Tibial nerve (tissue), 3 donors: ENCODE results near the gene ZNF501.

Experiments
- POLR2A ChIP-seq, 2 donors: fragments of 450-650 bp; IDR thresholded peaks; one replicate each; pipeline ENCODE4 v1.6.1; 2017; ENCODE audit warnings: antibody characterized with exemption in 2 of 2, mild to moderate bottlenecking in 2 of 2, moderate library complexity in 2 of 2
- TF ChIP-seq, protein P1 (sequence below), 5 experiments: fragments of 200-600 bp in 3 of 5; fragments of 450-650 bp in 2 of 5; sonication (generic) in 3 of 5; IDR thresholded peaks; one replicate each; pipeline ENCODE4 v1.5.1; 2016 to 2019; ENCODE audit warnings: antibody characterized with exemption in 5 of 5, mild to moderate bottlenecking in 3 of 5, moderate library complexity in 2 of 5

DNA sequence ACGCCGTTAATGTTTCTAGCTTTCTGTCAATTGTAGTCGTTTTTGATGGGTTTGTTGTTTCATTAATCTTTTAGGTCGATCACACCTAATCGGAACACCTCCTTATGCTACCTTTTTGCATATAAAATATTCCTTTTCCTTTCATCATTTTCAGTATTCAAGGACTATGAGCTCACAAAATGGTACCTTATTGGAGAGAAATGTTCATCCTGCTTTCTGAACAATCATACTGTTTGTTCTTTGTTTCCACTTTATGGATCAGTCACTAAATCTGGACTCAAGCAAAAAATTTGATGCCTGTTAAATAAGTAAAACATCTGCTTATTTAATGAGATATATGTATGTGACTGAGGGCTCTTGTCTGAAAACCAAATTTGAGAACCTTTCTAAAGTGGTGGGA, 33.3 kb downstream of the ZNF501 start:
- TF ChIP-seq, protein P1, sequence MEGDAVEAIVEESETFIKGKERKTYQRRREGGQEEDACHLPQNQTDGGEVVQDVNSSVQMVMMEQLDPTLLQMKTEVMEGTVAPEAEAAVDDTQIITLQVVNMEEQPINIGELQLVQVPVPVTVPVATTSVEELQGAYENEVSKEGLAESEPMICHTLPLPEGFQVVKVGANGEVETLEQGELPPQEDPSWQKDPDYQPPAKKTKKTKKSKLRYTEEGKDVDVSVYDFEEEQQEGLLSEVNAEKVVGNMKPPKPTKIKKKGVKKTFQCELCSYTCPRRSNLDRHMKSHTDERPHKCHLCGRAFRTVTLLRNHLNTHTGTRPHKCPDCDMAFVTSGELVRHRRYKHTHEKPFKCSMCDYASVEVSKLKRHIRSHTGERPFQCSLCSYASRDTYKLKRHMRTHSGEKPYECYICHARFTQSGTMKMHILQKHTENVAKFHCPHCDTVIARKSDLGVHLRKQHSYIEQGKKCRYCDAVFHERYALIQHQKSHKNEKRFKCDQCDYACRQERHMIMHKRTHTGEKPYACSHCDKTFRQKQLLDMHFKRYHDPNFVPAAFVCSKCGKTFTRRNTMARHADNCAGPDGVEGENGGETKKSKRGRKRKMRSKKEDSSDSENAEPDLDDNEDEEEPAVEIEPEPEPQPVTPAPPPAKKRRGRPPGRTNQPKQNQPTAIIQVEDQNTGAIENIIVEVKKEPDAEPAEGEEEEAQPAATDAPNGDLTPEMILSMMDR (IDR thresholded peaks at IDR 0.05): no peak
- no peak for TF ChIP-seq POLR2A (IDR thresholded peaks at IDR 0.05)
